OCI-M1 (cell line): ENCODE measurements around the gene SATB2.
A peak's percentile ranks its signal among the peaks of the same experiment; 100 is the strongest.

Experiments
- DNase-seq: peaks from one replicate; lab custom pipeline; 2025; lab: John Stamatoyannopoulos, UW

Gene SATB2

GRCh38 chr2:199404841-199405240 is 52.9 kb downstream of the SATB2 start:
- DNase-seq = peak; percentile 32

DNA sequence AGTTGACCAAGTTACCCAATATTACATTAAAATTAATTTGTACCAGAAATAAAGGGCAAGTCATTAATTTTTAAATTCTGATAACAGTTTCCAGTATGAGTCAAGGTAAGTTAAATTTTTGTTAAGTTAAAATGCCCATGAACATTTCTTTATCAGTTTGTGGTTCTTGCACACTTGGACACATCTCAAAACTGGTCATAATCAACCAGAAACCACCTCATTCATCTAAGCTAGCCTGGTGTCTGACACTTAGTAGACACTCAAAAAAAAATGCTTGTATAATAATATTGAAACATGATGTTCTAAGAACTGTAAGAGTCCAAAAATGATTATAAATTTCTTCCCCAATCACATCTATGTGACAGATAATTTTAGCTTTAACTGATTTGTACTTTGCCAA is 62.4 kb downstream of the SATB2 start:
- DNase-seq = peak; percentile 41

GRCh38 chr2:199392363-199392762 is 65.4 kb downstream of the SATB2 start:
- DNase-seq = no peak

DNA sequence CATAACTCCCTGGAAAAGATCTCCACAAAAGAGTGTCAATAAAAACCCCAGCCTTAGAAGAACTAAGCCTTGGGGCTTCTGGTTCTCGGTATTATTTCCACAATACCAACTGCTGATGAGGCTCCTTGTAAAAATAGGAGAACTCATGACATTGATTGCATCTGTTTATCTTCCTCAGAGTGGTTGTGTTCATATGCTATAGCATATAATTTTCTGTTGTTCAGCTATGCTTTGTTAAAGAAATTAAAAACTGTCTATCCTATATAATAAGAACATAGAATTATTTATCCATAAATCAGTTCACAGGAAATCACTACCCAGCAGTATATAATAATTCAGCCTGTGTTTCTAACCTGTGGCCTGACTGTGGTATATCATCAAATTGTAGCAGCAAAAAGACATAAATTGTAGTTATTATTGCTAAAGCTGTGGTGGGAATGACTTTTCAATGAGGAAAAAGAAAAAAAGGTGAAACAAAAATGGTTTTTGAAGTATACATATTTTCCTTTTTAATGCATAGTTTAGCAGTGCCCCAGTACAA is 68.9 kb downstream of the SATB2 start:
- peak; percentile 13 for DNase-seq

DNA sequence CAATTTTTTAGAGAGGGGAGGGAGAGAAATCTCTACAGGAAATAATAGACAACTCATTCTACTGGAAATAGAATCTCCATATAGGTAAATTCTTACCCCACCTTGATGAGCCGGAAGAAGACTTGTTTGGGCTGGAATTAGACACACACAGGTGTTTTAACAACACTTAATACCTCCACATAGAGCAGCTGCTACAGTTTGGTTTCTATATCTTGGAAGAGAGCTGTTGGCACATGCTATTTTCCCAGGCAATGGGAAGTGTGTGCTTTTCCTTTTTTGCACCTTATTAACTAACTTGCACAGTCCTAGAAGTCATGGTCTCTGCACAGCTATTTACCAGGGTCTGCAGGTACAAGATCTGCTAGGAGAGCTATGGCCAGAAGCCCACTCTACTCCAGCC is 73.7 kb downstream of the SATB2 start:
- DNase-seq = no peak

DNA sequence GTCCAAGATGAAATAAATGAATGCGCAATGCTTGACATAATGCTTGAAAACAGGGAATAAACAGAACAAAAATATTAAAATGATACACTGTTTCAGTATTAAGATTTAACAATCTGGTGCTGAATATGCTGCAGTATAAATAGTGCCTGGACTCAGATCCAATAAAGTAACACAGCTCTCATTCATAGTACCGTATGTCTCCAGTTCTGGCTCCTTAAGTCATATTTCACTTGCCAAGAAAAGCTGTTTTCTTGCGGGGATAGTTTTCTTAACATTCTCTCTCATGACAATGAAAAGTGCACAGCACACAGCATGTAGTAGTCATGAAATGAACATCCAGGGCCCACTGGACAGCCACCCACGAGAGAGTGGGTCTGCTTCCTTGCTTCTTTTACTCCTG is 74.7 kb downstream of the SATB2 start:
- no peak for DNase-seq

- DNase-seq = no peak
Measured at GRCh38 chr2:199382091-199382490, 75.6 kb downstream of the SATB2 start.

DNA sequence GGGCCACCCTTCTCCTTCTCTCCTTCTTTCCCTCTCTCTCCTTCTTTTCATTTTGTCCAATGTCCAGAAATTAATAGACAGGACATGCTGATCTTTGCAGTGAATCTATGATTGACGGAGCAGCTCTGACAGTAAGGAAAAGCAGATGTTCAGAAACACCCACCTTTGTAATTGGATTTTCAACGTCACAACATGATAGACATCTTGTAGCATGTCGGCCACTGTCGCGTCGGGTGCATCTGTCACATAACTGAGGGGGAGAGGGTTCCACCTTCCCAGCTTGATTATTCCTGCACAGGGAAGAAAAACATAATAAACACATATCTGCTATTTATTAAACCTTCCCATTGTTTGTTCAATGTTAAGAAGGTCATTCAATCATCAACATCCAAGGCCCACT is 76.2 kb downstream of the SATB2 start:
- DNase-seq = no peak

DNA sequence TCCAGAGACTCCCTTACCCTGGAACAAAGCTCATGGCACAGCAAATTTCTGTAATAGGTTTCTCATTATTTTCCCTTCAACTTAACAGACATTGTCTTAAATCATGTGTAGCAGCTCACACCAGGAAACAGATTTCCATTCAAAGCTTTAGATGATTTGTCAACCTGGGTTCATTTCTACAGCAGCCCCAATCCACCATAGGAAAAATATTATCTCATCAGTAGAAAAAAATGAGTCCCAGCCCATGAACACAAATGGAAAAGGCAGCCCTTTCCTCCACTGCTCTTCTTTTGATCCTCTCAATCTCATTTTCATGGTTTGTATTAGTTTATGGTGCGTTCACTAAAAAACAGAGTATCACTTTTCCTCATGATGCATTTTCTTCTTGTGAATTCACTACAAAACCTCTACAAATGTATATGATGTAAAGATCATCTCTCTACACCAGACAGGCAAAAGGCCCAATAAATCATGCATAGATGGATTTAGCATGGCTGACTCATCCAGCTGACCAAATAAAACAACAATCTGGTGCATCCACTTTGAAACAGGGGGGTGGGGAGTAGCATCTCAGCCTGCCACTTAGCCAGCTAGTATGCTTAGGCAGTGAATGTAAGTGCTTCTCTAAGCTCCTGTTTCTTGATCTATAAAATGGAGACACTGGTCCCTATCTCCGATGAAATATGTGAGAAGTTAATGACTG is 78.6 kb downstream of the SATB2 start:
- no peak for DNase-seq

DNA sequence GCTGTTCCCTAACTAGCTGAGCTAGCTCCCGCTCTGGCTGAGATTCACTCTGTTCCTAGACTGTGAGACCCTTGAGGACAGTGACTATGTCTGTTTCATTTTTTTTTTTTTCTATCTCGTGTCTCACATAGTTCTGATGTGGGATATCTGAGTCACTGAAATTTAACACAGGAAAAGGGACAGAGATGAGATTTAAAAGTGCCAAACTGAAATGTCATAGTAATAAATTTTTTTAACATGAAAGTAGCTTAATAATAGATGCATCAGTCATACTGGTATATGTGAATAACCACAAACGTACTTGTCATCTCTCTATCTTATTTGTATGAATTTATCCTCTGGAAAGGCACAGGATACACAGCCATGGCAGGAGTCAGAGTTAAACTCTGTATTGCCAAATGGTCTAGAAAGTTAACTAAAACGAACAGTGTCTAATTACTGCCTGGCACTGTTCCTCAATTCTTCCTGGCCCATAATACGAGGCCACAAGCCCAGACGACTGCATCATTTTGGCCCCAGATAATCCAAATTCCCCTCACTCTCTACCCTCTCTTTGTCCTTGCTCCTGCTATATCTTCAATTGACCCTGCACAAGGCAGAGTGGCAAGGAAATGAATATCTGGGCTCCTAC is 87.5 kb downstream of the SATB2 start:
- no peak for DNase-seq

DNA sequence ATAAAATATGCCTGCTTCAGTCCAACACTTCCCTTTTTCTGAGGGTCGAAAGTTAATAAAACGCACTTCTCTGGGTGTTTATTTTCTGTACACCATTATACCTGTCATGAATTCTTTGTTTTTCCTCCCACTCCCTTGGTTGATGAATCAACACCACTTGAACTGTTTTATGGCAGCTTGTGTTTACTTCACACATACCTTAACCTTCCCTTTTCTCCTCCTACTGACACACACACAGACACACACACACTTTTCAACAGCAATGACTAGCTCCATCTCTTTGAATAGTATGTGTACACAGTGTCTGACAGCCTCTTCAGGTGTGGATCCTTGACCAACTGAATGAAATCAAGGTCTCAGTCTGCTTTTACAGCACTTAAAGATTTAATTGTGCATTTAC is 91.3 kb downstream of the SATB2 start:
- no peak for DNase-seq

DNA sequence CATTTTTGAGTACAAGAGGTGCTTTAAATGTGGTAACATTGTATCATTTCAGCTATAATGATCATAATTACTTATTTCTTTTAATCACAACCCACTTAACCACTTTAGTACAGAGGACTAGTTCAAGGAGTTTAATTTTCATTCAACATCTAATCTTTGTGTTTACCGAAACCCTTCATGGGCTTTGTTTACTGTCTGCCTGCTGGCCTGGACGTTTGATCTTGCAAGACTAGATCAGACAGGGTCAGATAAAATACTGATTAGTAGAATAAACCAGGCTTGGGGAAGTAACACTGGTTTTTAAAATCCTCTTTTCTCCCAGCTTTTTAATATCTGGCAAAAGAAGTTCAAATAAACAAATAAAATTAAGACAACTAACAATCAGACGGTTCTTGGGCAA is 93.6 kb downstream of the SATB2 start:
- no peak for DNase-seq

DNA sequence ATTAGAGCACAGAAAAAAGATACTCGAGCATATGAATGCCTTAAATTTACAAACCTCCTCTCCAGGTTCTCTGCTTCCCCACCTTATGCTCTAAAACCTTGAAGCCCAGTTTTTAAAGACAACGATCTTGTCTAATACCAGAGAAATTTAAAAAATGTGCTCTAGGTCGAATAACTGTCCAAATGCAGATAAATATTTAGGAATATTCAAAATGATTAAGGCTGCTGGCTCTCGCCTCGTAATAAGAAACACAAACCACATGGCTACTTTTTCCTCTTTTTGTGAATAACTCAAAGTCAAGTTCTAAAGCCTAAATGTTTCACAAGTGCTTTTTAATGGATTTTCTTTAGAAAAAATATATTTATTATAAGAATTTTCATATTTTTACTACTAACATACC is 101.3 kb downstream of the SATB2 start:
- DNase-seq = no peak

GRCh38 chr2:199348871-199349270 is 108.9 kb downstream of the SATB2 start:
- no peak for DNase-seq

GRCh38 chr2:199344012-199344411 is 113.7 kb downstream of the SATB2 start:
- no peak for DNase-seq

- DNase-seq = no peak
Measured at GRCh38 chr2:199342334-199342733, 115.4 kb downstream of the SATB2 start.

DNA sequence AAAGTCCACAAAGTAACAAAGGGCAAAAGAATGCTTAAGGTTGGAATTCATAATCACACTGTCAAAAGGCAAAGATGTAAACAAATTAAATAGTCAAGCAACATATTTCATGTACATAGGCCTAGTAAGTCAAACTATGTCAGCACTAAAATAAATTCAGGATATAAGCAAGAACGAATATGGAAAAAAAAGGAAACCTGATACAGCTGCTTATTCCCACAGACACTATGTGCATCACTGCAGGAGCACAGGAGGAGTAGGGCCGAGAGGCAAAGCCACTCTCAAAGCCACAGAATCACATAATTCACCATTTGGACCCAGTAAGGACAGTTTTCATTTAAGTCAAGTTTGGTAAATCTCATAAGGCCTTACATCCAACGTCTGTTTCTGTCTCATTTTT is 116.6 kb downstream of the SATB2 start:
- no peak for DNase-seq

DNA sequence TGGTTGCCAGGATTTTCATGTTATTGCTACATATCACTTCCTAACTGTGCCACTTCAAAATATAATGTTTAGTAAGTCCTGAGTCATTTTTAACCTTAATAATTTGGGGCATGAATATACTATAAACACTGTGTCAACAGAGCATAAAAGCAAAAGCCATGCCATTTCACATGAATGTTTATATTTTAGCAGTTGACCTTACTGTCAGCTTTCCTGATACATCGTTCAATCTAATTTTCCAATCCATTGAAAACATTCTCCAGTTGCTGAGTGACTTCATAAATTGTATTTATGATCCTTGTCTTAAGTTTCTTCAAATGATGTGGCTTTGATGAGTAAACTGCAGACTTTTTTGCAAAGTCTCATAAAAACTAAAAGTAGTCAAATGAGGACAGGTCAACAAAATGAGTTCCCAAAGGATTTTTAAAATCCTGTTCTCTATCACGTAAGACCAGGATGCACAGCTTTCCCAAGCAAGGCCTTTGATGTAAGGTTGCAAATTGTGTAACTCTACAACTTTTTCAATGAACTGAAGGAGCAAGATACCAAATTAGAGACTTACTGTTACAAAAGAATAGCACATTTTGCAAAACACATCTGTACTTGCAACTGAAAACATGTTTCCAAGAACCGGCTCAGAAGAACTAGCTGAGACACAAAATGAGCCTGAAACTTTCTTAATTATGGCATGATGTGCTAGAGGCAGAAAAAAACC is 117.7 kb downstream of the SATB2 start:
- DNase-seq = no peak

GRCh38 chr2:199336546-199336945 is 121.2 kb downstream of the SATB2 start:
- no peak for DNase-seq

DNA sequence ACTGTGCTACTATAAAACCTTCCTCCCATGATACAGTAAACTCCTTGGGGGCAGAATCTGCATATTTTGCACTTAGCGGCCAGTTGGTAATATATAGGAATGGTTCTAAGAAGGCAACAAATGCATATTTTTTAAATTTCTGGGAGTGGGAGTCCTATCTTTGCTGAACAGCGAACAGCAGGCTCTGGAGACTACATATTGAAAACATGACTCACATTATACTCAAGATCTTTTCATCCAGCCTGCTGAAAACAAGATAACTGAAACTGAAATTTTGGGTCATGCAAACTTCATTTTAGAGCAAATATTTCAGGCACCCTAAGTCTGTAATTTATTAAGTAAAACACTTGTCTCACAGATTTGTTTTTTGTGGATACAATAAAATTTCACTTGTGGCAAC is 122.2 kb downstream of the SATB2 start:
- DNase-seq = peak; percentile 45

- DNase-seq = no peak
Measured at GRCh38 chr2:199329466-199329865, 128.3 kb downstream of the SATB2 start.

DNA sequence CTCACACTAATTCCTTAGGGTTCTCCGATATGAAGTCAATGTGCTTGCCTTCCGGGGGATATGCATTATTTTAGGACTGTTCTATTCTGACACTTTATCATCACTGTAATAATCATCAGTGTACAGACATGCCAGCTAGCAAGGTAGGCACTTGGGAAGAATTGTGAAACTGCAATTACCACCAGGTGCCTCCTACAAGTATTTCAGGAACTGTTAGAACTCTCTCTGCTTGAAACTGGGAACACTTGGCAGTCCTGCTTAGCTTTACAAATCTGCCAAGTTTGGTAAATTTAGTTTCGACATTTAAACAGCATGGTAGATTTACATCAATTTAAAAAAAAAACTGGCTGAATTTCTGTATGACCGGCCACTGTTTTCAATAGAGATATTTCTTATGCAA is 128.7 kb downstream of the SATB2 start:
- no peak for DNase-seq

GRCh38 chr2:199325881-199326280 is 131.9 kb downstream of the SATB2 start:
- DNase-seq = no peak
